Suprapubic skin (tissue), 4 donors: ENCODE measurements around the gene TUBA4A.

Source experiments
- EP300 ChIP-seq: sonication (generic); formaldehyde crosslinking; IDR thresholded peaks from one replicate; pipeline ENCODE4 v1.6.1; 2017; ENCODE audit warnings: antibody characterized with exemption
- POLR2A ChIP-seq, 2 donors: fragments of 450-650 bp; IDR thresholded peaks; one replicate each; pipeline ENCODE4 v1.6.1; 2017; ENCODE audit warnings: antibody characterized with exemption in 2 of 2, mild to moderate bottlenecking in 2 of 2, moderate library complexity in 2 of 2
- POLR2AphosphoS5 ChIP-seq, 3 donors: sonication (generic); formaldehyde crosslinking; IDR thresholded peaks; one replicate each; pipeline ENCODE4 v1.6.1; 2017; ENCODE audit warnings: antibody characterized with exemption in 3 of 3
- TF ChIP-seq, protein P1 (sequence below), 2 donors: fragments of 200-600 bp in 1 of 2; fragments of 450-650 bp in 1 of 2; sonication (generic) in 1 of 2; IDR thresholded peaks; one replicate each; pipeline ENCODE4 v1.5.1; 2016 to 2019; ENCODE audit warnings: antibody characterized with exemption in 2 of 2, mild to moderate bottlenecking in 1 of 2, moderate library complexity in 1 of 2

GRCh38 chr2:219282375-219282774, 28.7 kb upstream of the TUBA4A start:
- TF ChIP-seq, protein P1, sequence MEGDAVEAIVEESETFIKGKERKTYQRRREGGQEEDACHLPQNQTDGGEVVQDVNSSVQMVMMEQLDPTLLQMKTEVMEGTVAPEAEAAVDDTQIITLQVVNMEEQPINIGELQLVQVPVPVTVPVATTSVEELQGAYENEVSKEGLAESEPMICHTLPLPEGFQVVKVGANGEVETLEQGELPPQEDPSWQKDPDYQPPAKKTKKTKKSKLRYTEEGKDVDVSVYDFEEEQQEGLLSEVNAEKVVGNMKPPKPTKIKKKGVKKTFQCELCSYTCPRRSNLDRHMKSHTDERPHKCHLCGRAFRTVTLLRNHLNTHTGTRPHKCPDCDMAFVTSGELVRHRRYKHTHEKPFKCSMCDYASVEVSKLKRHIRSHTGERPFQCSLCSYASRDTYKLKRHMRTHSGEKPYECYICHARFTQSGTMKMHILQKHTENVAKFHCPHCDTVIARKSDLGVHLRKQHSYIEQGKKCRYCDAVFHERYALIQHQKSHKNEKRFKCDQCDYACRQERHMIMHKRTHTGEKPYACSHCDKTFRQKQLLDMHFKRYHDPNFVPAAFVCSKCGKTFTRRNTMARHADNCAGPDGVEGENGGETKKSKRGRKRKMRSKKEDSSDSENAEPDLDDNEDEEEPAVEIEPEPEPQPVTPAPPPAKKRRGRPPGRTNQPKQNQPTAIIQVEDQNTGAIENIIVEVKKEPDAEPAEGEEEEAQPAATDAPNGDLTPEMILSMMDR (IDR thresholded peaks at IDR 0.05), result no peak
- TF ChIP-seq POLR2AphosphoS5 (IDR thresholded peaks at IDR 0.05) (no peak), POLR2A (IDR thresholded peaks at IDR 0.05) (no peak), EP300 (no peak)
